Measurements from ENCODE around the gene CDHR3.

Gene CDHR3

DNA sequence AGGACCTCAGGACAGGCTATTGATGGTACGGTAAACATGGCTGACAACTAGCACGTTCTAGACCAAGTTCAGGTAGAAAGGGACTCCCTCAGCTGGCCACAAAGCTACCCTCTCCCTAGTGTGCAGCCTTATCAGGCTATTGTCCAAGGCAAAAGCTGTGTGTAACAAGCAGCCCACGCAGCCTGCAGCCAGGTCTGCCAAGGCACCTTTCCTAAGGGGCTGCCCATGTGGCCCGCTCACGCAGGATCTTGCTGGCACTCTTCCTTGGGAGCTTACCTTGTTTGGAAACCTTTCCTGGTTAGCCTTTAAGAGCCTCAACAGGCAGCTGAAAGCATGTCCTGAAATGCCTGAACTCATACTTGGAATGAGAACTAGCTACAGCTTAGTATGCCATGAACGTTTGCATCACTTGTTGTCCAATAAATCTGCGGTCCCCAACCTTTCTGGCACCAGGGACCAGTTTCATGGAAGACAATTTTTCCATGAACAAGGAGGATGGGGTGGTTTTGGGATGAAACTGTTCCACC is 97.4 kb downstream of the CDHR3 start:
- Histone ChIP-seq H3K79me2 (ENCODE audit: insufficient read depth, low read length) (no peaks in the 10 kb centered on the region), H4K20me1 (ENCODE audit: insufficient read depth, low read length, poor library complexity, severe bottlenecking) (no peaks in the 10 kb centered on the region), H2AFZ (ENCODE audit: low read length) (no peak overlapping the region), H3K9ac (ENCODE audit: low read depth, low read length, poor library complexity, severe bottlenecking) (no peak overlapping the region), H3K36me3 (ENCODE audit: insufficient read depth, low read length) (no peaks in the 10 kb centered on the region), H3F3A (ENCODE audit: low read depth) (peaks cover 7% of the 10 kb centered on the region; the same call in 1 of the 2 replicates), H3K4me1 (ENCODE audit: insufficient read depth, low read length, poor library complexity, severe bottlenecking) (peaks cover 66% of the 10 kb centered on the region), H3K4me3 (ENCODE audit: low read length, poor library complexity, severe bottlenecking) (no peak overlapping the region), H3K27me3 (ENCODE audit: insufficient read depth, low read length, poor library complexity, severe bottlenecking) (no peaks in the 10 kb centered on the region), H3K4me2 (ENCODE audit: low read depth, low read length, poor library complexity, severe bottlenecking) (no peak overlapping the region), H3K9me2 (replicated peaks; ENCODE audit: low read depth, low read length) (no peaks in the 10 kb centered on the region), H3K9me3 (ENCODE audit: insufficient read depth, low read depth, low read length) (no peaks in the 10 kb centered on the region)
- TF ChIP-seq, protein P1, sequence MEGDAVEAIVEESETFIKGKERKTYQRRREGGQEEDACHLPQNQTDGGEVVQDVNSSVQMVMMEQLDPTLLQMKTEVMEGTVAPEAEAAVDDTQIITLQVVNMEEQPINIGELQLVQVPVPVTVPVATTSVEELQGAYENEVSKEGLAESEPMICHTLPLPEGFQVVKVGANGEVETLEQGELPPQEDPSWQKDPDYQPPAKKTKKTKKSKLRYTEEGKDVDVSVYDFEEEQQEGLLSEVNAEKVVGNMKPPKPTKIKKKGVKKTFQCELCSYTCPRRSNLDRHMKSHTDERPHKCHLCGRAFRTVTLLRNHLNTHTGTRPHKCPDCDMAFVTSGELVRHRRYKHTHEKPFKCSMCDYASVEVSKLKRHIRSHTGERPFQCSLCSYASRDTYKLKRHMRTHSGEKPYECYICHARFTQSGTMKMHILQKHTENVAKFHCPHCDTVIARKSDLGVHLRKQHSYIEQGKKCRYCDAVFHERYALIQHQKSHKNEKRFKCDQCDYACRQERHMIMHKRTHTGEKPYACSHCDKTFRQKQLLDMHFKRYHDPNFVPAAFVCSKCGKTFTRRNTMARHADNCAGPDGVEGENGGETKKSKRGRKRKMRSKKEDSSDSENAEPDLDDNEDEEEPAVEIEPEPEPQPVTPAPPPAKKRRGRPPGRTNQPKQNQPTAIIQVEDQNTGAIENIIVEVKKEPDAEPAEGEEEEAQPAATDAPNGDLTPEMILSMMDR (conservative IDR thresholded peaks at IDR 0.05; ENCODE audit: low read length), result no peak
- TF ChIP-seq EZH2phosphoT487 (IDR thresholded peaks at IDR 0.05; ENCODE audit: borderline replicate concordance), result no peak

DNA sequence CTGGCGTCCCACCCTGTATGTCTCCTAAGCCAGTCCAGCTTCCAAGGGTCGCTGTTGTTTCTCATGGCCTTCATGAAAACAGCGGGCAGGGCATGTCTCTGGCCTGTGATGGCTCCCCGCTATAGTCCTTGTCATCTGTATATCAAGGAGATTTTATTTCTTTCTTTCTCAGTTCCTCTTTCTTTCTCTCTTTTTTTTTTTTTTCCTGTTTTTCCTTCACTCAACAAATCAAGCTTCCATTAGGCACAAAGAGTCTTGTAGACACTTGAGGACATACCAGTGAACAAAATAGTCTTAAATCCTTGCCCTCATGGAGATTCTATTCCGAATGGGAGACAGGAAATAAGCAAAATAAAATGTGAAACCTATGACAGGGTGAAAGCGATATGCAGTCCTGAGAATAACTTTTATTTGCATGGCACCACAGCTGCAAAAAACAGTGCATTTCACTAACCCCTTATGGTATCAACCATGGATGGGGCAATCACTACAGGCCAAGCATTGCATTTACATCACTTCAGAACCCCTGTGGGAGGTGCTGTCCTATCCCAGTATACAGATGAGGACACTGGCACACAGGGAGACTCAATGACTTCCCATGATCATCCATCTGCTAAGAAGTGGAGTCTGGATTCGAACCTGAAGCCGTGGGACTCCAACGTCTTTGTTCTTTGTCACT is 98.4 kb downstream of the CDHR3 start:
- H3K4me3 ChIP-seq (ENCODE audit: low read length, poor library complexity, severe bottlenecking), result no peak overlapping the region

DNA sequence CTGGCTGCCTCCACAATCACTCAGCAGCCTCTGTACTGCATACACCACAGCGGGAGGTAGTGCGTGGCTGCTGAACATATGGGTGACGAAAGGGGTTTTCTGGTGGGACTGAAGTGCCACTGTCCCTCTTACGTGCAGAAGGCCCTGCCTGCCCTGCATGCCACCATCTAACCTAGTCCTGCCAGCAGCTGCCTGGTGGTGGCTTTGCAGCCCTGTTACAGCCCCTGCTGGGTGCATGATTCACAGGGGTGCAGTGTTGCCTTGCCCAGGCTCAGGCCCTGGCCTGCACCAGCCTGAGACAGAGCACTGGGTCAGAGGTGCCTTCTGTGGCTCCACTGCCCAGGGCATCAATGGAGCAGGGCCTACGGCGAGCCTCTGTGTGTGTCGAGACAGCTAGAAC is 98.9 kb downstream of the CDHR3 start:
- H3K4me1 ChIP-seq (ENCODE audit: insufficient read depth, low read length, poor library complexity, severe bottlenecking), result peaks cover 66% of the 10 kb centered on the region
- H3K9me2 ChIP-seq (replicated peaks; ENCODE audit: low read depth, low read length), result no peaks in the 10 kb centered on the region
- no peaks in the 10 kb centered on the region for H3K9me3 ChIP-seq (ENCODE audit: insufficient read depth, low read depth, low read length)
- H3K4me3 ChIP-seq (ENCODE audit: low read length, poor library complexity, severe bottlenecking), result no peak overlapping the region
- H3F3A ChIP-seq (ENCODE audit: low read depth), result peaks cover 7% of the 10 kb centered on the region; the same call in 1 of the 2 replicates
- no peaks in the 10 kb centered on the region for H3K79me2 ChIP-seq (ENCODE audit: insufficient read depth, low read length)
- no peak overlapping the region for H2AFZ ChIP-seq (ENCODE audit: low read length)
- no peaks in the 10 kb centered on the region for H3K36me3 ChIP-seq (ENCODE audit: insufficient read depth, low read length)
- peak overlapping the region; percentile 48 for H3K9ac ChIP-seq (ENCODE audit: low read depth, low read length, poor library complexity, severe bottlenecking)
- H3K4me2 ChIP-seq (ENCODE audit: low read depth, low read length, poor library complexity, severe bottlenecking), result peak overlapping the region; percentile 11
- TF ChIP-seq, protein P1 (conservative IDR thresholded peaks at IDR 0.05; ENCODE audit: low read length), result no peak
- no peak for TF ChIP-seq EZH2phosphoT487 (IDR thresholded peaks at IDR 0.05; ENCODE audit: borderline replicate concordance)
- no peaks in the 10 kb centered on the region for H4K20me1 ChIP-seq (ENCODE audit: insufficient read depth, low read length, poor library complexity, severe bottlenecking)
- no peaks in the 10 kb centered on the region for H3K27me3 ChIP-seq (ENCODE audit: insufficient read depth, low read length, poor library complexity, severe bottlenecking)

More for the DNA sequence above, 98.4 kb downstream of the CDHR3 start:
- no peaks in the 10 kb centered on the region for H3K36me3 ChIP-seq (ENCODE audit: insufficient read depth, low read length)
- no peaks in the 10 kb centered on the region for H3K9me3 ChIP-seq (ENCODE audit: insufficient read depth, low read depth, low read length)
- H2AFZ ChIP-seq (ENCODE audit: low read length), result no peak overlapping the region
- H3K79me2 ChIP-seq (ENCODE audit: insufficient read depth, low read length), result no peaks in the 10 kb centered on the region
- no peaks in the 10 kb centered on the region for H4K20me1 ChIP-seq (ENCODE audit: insufficient read depth, low read length, poor library complexity, severe bottlenecking)
- H3K4me2 ChIP-seq (ENCODE audit: low read depth, low read length, poor library complexity, severe bottlenecking), result no peak overlapping the region
- peaks cover 7% of the 10 kb centered on the region; the same call in 1 of the 2 replicates for H3F3A ChIP-seq (ENCODE audit: low read depth)
- no peaks in the 10 kb centered on the region for H3K27me3 ChIP-seq (ENCODE audit: insufficient read depth, low read length, poor library complexity, severe bottlenecking)
- H3K9ac ChIP-seq (ENCODE audit: low read depth, low read length, poor library complexity, severe bottlenecking), result no peak overlapping the region
- H3K4me1 ChIP-seq (ENCODE audit: insufficient read depth, low read length, poor library complexity, severe bottlenecking), result peaks cover 66% of the 10 kb centered on the region
- TF ChIP-seq, protein P1 (conservative IDR thresholded peaks at IDR 0.05; ENCODE audit: low read length), result no peak
- no peak for TF ChIP-seq EZH2phosphoT487 (IDR thresholded peaks at IDR 0.05; ENCODE audit: borderline replicate concordance)
- no peaks in the 10 kb centered on the region for H3K9me2 ChIP-seq (replicated peaks; ENCODE audit: low read depth, low read length)

Data from Loucy (cell line).